ENCODE data around the gene CCSER2. TPM values are rescaled to one million over a fixed set of nuclear protein-coding genes. Genes with fewer than 3 reads are reported as not detected.

Gene CCSER2
- total and polyA plus RNA-seq, 2 experiments from 2014 or later: 30.6 to 76.8 TPM

DNA sequence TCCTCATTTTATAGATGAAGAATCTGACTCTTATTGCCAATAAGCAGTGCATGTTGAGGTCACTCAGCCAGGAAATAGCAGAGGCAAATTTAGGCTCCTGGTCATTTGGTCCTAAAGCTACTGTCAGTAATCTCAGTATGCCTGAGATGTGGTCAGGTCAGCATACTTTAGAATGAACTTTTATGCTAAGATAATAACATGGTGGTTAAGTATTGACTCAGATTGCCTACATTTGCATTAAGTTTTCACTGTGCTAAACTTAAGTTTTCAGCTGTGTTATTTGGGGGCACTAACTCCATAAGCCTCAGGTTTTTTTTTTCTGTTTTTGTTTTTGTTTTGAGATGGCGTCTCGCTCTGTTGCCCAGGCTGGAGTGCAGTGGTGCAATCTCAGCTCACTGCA lies 35.9 kb upstream of the CCSER2 start:
- H3K9me3 ChIP-seq (ENCODE audit: low read depth): no peaks in the 10 kb centered on the region
- no peak overlapping the region for H3K4me2 ChIP-seq (ENCODE audit: unreplicated experiment)
- H3F3A ChIP-seq (ENCODE audit: insufficient read depth): no peaks in the 10 kb centered on the region
- in situ Hi-C loops (cut with MboI): no loop called here
- H3K9me2 ChIP-seq (ENCODE audit: insufficient read depth): no peaks in the 10 kb centered on the region
- TF ChIP-seq EZH2 (IDR thresholded peaks at IDR 0.05; ENCODE audit: insufficient read depth, poor library complexity, severe bottlenecking): no peak
- TF ChIP-seq EZH2phosphoT487 (IDR thresholded peaks at IDR 0.05; ENCODE audit: insufficient read depth, low read depth): no peak
- no peaks in the 10 kb centered on the region for H4K20me1 ChIP-seq (ENCODE audit: insufficient read depth)
- no peaks in the 10 kb centered on the region for H3K79me2 ChIP-seq (ENCODE audit: insufficient read depth)
- no peak overlapping the region for H2AFZ ChIP-seq
- 16 to 19% methylated on average over 2 of the region's 2 CpGs for WGBS, 2 experiments (ENCODE audit: low coverage in 1 of 2, low lambda C conversion rate in 2 of 2, missing lambda C conversion rate in 2 of 2)
- H3K36me3 ChIP-seq (ENCODE audit: low read depth): no peaks in the 10 kb centered on the region
- no peak overlapping the region for H3K9ac ChIP-seq
- DNase-seq: no peak
- peaks cover 10% of the 10 kb centered on the region for H3K27me3 ChIP-seq (replicated peaks; ENCODE audit: insufficient read depth)
- H3K4me1 ChIP-seq (ENCODE audit: insufficient read depth): no peaks in the 10 kb centered on the region
- no peak overlapping the region for H3K4me3 ChIP-seq
- H3K27ac ChIP-seq: no peak overlapping the region

DNA sequence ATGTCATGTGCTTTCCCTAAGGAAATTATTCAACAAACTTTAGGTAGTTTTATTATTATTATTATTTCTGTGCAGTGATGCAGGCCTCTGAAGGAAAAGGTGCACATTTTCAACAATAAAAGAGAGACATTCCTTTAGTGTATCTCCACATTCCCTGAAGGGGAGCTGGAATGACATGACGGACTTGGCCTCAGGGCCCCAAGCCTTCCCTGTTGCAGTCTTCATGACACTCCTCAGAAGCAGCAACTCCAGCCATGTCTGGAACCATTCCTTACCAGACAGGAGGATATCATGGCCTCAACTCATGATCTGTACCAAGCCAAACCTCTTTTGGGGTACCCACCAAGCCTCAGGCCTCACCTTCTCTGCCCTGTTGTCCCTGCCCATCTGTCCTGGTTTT lies 35.2 kb upstream of the CCSER2 start:
- H3K4me1 ChIP-seq (ENCODE audit: insufficient read depth): no peaks in the 10 kb centered on the region
- no peaks in the 10 kb centered on the region for H3K9me3 ChIP-seq (ENCODE audit: low read depth)
- 47 to 53% methylated on average over 1 of the region's 1 CpG for WGBS, 2 experiments (ENCODE audit: low coverage in 1 of 2, low lambda C conversion rate in 2 of 2, missing lambda C conversion rate in 2 of 2)
- no peaks in the 10 kb centered on the region for H4K20me1 ChIP-seq (ENCODE audit: insufficient read depth)
- no peaks in the 10 kb centered on the region for H3K9me2 ChIP-seq (ENCODE audit: insufficient read depth)
- H3K27ac ChIP-seq: no peak overlapping the region
- in situ Hi-C loops (cut with MboI): no loop called here
- no peak for DNase-seq
- H3K9ac ChIP-seq: no peak overlapping the region
- no peaks in the 10 kb centered on the region for H3K79me2 ChIP-seq (ENCODE audit: insufficient read depth)
- no peak overlapping the region for H3K4me2 ChIP-seq (ENCODE audit: unreplicated experiment)
- H3K27me3 ChIP-seq (replicated peaks; ENCODE audit: insufficient read depth): peaks cover 10% of the 10 kb centered on the region
- H3F3A ChIP-seq (ENCODE audit: insufficient read depth): no peaks in the 10 kb centered on the region
- H3K36me3 ChIP-seq (ENCODE audit: low read depth): no peaks in the 10 kb centered on the region
- no peak overlapping the region for H3K4me3 ChIP-seq
- H2AFZ ChIP-seq: no peak overlapping the region
- TF ChIP-seq EZH2 (IDR thresholded peaks at IDR 0.05; ENCODE audit: insufficient read depth, poor library complexity, severe bottlenecking): no peak

- Histone ChIP-seq H3K79me2 (ENCODE audit: insufficient read depth) (no peaks in the 10 kb centered on the region), H3K9me2 (ENCODE audit: insufficient read depth) (no peaks in the 10 kb centered on the region), H3K4me3 (no peak overlapping the region), H3K27ac (no peak overlapping the region), H3K9ac (no peak overlapping the region), H3K27me3 (replicated peaks; ENCODE audit: insufficient read depth) (peaks cover 10% of the 10 kb centered on the region), H3K4me1 (ENCODE audit: insufficient read depth) (no peaks in the 10 kb centered on the region), H3K36me3 (ENCODE audit: low read depth) (no peaks in the 10 kb centered on the region), H3K4me2 (ENCODE audit: unreplicated experiment) (no peak overlapping the region), H2AFZ (no peak overlapping the region), H3F3A (ENCODE audit: insufficient read depth) (no peaks in the 10 kb centered on the region), H3K9me3 (ENCODE audit: low read depth) (no peaks in the 10 kb centered on the region), H4K20me1 (ENCODE audit: insufficient read depth) (no peaks in the 10 kb centered on the region)
- TF ChIP-seq EZH2 (IDR thresholded peaks at IDR 0.05; ENCODE audit: insufficient read depth, poor library complexity, severe bottlenecking): no peak
- in situ Hi-C loops (cut with MboI): no loop called here
- no peak for DNase-seq
- WGBS, 2 experiments (ENCODE audit: low coverage in 1 of 2, low lambda C conversion rate in 2 of 2, missing lambda C conversion rate in 2 of 2): 31 to 36% methylated on average over 4 of the region's 4 CpGs
These were observed 34.8 kb upstream of the CCSER2 start for GRCh38 chr10:84293574-84294016.

- no peak overlapping the region for H3K27ac ChIP-seq
These were observed 33.5 kb upstream of the CCSER2 start for GRCh38 chr10:84294766-84295447.

More at GRCh38 chr10:84294766-84295447, 33.5 kb upstream of the CCSER2 start:
- H3K27me3 ChIP-seq (replicated peaks; ENCODE audit: insufficient read depth): no peaks in the 10 kb centered on the region
- H2AFZ ChIP-seq: no peak overlapping the region
- H3K9me2 ChIP-seq (ENCODE audit: insufficient read depth): no peaks in the 10 kb centered on the region
- in situ Hi-C loops (cut with MboI): no loop called here
- no peaks in the 10 kb centered on the region for H3F3A ChIP-seq (ENCODE audit: insufficient read depth)
- TF ChIP-seq EZH2phosphoT487 (IDR thresholded peaks at IDR 0.05; ENCODE audit: insufficient read depth, low read depth) (no peak), EZH2 (IDR thresholded peaks at IDR 0.05; ENCODE audit: insufficient read depth, poor library complexity, severe bottlenecking) (no peak)
- no peak overlapping the region for H3K9ac ChIP-seq
- H3K4me2 ChIP-seq (ENCODE audit: unreplicated experiment): no peak overlapping the region
- DNase-seq: no peak
- no peaks in the 10 kb centered on the region for H4K20me1 ChIP-seq (ENCODE audit: insufficient read depth)
- H3K4me3 ChIP-seq: no peak overlapping the region
- no peaks in the 10 kb centered on the region for H3K79me2 ChIP-seq (ENCODE audit: insufficient read depth)
- 29 to 60% methylated on average over 1 of the region's 1 CpG for WGBS, 2 experiments (ENCODE audit: low coverage in 1 of 2, low lambda C conversion rate in 2 of 2, missing lambda C conversion rate in 2 of 2)
- H3K36me3 ChIP-seq (ENCODE audit: low read depth): no peaks in the 10 kb centered on the region
- no peaks in the 10 kb centered on the region for H3K9me3 ChIP-seq (ENCODE audit: low read depth)
- no peaks in the 10 kb centered on the region for H3K4me1 ChIP-seq (ENCODE audit: insufficient read depth)
